OCI-LY1 (cell line): ENCODE measurements around the gene CNTNAP2.

Experiments
- H2AFZ ChIP-seq: fragments of 200-600 bp; sonication (generic), shearing (Covaris generic); 2 replicates; pipeline ENCODE4 v1.6.0; 2014; ENCODE audit warnings: antibody characterized with exemption, mild to moderate bottlenecking, low read length
- H3F3A ChIP-seq: fragments of 200-600 bp; sonication (generic), shearing (Covaris generic); 2 replicates; pipeline ENCODE4 v1.6.0; 2014; ENCODE audit warnings: mild to moderate bottlenecking, antibody characterized with exemption, low read length, moderate library complexity; ENCODE audit not compliant: insufficient read depth
- H3K27ac ChIP-seq: fragments of 200-600 bp; sonication (generic); 2 replicates; pipeline ENCODE4 v1.5.1; 2014; ENCODE audit warnings: low read length, mixed run types, mild to moderate bottlenecking, low read depth; ENCODE audit not compliant: poor library complexity, severe bottlenecking
- H3K27me3 ChIP-seq: fragments of 200-600 bp; sonication (generic); 2 replicates; pipeline ENCODE4 v1.6.0; 2014; ENCODE audit warnings: antibody characterized with exemption, mild to moderate bottlenecking, low read length, moderate library complexity; ENCODE audit not compliant: insufficient read depth
- H3K36me3 ChIP-seq: fragments of 200-600 bp; sonication (generic); 2 replicates; pipeline ENCODE4 v1.6.1; 2014; ENCODE audit warnings: mild to moderate bottlenecking, antibody characterized with exemption, low read length, moderate library complexity, mixed read lengths; ENCODE audit not compliant: insufficient read depth
- H3K4me1 ChIP-seq: fragments of 200-600 bp; sonication (generic); 2 replicates; pipeline ENCODE4 v1.5.1; 2014; ENCODE audit warnings: mild to moderate bottlenecking, low read length, moderate library complexity; ENCODE audit not compliant: insufficient read depth, severe bottlenecking
- H3K4me2 ChIP-seq: fragments of 200-600 bp; sonication (generic), shearing (Covaris generic); 2 replicates; pipeline ENCODE4 v1.6.1; 2014; ENCODE audit warnings: low read length
- H3K4me3 ChIP-seq: fragments of 200-600 bp; sonication (generic); 2 replicates; pipeline ENCODE4 v1.5.1; 2014; ENCODE audit warnings: low read length, low read depth, mild to moderate bottlenecking, mixed read lengths; ENCODE audit not compliant: poor library complexity, severe bottlenecking
- H3K79me2 ChIP-seq: fragments of 200-600 bp; shearing (Covaris generic); 2 replicates; pipeline ENCODE4 v1.6.1; 2016; ENCODE audit warnings: mixed run types, low read length, mixed read lengths; ENCODE audit not compliant: insufficient read depth
- H3K9ac ChIP-seq: fragments of 200-600 bp; sonication (generic), shearing (Covaris generic); 2 replicates; pipeline ENCODE4 v1.6.1; 2014; ENCODE audit warnings: mild to moderate bottlenecking, low read length, mixed read lengths
- H3K9me2 ChIP-seq: fragments of 200-600 bp; sonication (generic), shearing (Covaris generic); 2 replicates; pipeline ENCODE4 v1.6.1; 2014; ENCODE audit warnings: low read depth, mild to moderate bottlenecking, low read length, mixed read lengths
- H3K9me3 ChIP-seq: fragments of 200-600 bp; shearing (Covaris generic); 2 replicates; pipeline ENCODE4 v1.6.1; 2014; ENCODE audit warnings: low read length, mixed read lengths
- H4K20me1 ChIP-seq: fragments of 200-600 bp; sonication (generic), shearing (Covaris generic); 2 replicates; pipeline ENCODE4 v1.6.0; 2016; ENCODE audit warnings: mild to moderate bottlenecking, low read length; ENCODE audit not compliant: insufficient read depth
- CTCF ChIP-seq: fragments of 200-600 bp; sonication (generic), shearing (Covaris generic); IDR thresholded peaks from 2 replicates; pipeline ENCODE4 v1.5.1; 2017; ENCODE audit warnings: mild to moderate bottlenecking, antibody characterized with exemption, low read length, moderate library complexity, mixed read lengths
- EZH2 ChIP-seq: fragments of 200-600 bp; sonication (generic), shearing (Covaris generic); IDR thresholded peaks from 2 replicates; pipeline ENCODE4 v1.8.0; 2017; ENCODE audit warnings: borderline replicate concordance, mixed run types, mild to moderate bottlenecking, antibody characterized with exemption, low read length, moderate library complexity, mixed read lengths

CNTNAP2 gene

DNA sequence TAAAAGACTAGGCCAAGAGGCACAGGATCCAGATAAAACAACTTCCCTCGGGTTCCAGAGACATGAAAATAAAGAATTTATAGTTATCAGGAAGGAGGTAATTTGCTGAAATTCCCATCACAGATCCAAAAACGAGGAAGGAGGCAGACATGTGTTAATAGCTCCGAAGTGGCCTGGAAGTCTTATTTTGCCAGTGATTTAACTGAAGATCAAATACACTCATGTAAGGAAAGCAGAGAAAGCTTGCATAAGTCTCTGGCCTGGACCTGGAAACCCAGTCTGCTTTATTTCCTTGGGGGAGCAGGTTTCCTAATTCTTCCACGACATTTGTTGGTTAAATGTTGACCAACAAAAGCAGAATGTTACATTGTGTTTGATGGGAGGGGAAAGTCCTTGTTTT lies 1975.3 kb downstream of the CNTNAP2 start:
- Histone ChIP-seq H3K4me3 (no peak overlapping the region), H2AFZ (no peak overlapping the region), H4K20me1 (no peaks in the 10 kb centered on the region), H3K9me2 (no peaks in the 10 kb centered on the region), H3K4me2 (no peak overlapping the region), H3K79me2 (no peaks in the 10 kb centered on the region), H3K4me1 (no peaks in the 10 kb centered on the region), H3K27me3 (no peaks in the 10 kb centered on the region), H3K36me3 (no peaks in the 10 kb centered on the region), H3F3A (no peaks in the 10 kb centered on the region), H3K27ac (no peak overlapping the region), H3K9me3 (no peaks in the 10 kb centered on the region), H3K9ac (no peak overlapping the region)
- TF ChIP-seq EZH2 (no peak), CTCF (no peak)

- H2AFZ ChIP-seq: no peak overlapping the region
- H3K4me3 ChIP-seq: no peak overlapping the region
- H3K36me3 ChIP-seq: no peaks in the 10 kb centered on the region
- H3K9me2 ChIP-seq: no peaks in the 10 kb centered on the region
- no peaks in the 10 kb centered on the region for H3K79me2 ChIP-seq
- TF ChIP-seq CTCF (no peak), EZH2 (no peak)
- H3K27ac ChIP-seq: no peak overlapping the region
- no peaks in the 10 kb centered on the region for H3K27me3 ChIP-seq
- no peaks in the 10 kb centered on the region for H4K20me1 ChIP-seq
- H3K9me3 ChIP-seq: no peaks in the 10 kb centered on the region
- no peak overlapping the region for H3K9ac ChIP-seq
- no peaks in the 10 kb centered on the region for H3K4me1 ChIP-seq
- no peak overlapping the region for H3K4me2 ChIP-seq
- no peaks in the 10 kb centered on the region for H3F3A ChIP-seq
Measured at GRCh38 chr7:148093375-148094166, 1977.0 kb downstream of the CNTNAP2 start.

- Histone ChIP-seq H2AFZ (no peak overlapping the region), H3K4me2 (no peak overlapping the region), H3K36me3 (no peaks in the 10 kb centered on the region), H3K9me3 (no peaks in the 10 kb centered on the region), H3K9ac (no peak overlapping the region), H3K79me2 (no peaks in the 10 kb centered on the region), H3K9me2 (no peaks in the 10 kb centered on the region), H3F3A (no peaks in the 10 kb centered on the region), H3K27ac (no peak overlapping the region), H4K20me1 (no peaks in the 10 kb centered on the region), H3K4me1 (no peaks in the 10 kb centered on the region), H3K4me3 (no peak overlapping the region), H3K27me3 (no peaks in the 10 kb centered on the region)
- no peak for TF ChIP-seq EZH2
- no peak for TF ChIP-seq CTCF
Measured at GRCh38 chr7:148095066-148095465, 1978.5 kb downstream of the CNTNAP2 start.
